NCI-H446 (cell line): Measurements from ENCODE around the gene PRRC2A.

ENCODE experiments used
- DNase-seq, 2 experiments: peaks; one replicate each; lab custom pipeline; 2025; lab: John Stamatoyannopoulos, UW

PRRC2A gene

DNA sequence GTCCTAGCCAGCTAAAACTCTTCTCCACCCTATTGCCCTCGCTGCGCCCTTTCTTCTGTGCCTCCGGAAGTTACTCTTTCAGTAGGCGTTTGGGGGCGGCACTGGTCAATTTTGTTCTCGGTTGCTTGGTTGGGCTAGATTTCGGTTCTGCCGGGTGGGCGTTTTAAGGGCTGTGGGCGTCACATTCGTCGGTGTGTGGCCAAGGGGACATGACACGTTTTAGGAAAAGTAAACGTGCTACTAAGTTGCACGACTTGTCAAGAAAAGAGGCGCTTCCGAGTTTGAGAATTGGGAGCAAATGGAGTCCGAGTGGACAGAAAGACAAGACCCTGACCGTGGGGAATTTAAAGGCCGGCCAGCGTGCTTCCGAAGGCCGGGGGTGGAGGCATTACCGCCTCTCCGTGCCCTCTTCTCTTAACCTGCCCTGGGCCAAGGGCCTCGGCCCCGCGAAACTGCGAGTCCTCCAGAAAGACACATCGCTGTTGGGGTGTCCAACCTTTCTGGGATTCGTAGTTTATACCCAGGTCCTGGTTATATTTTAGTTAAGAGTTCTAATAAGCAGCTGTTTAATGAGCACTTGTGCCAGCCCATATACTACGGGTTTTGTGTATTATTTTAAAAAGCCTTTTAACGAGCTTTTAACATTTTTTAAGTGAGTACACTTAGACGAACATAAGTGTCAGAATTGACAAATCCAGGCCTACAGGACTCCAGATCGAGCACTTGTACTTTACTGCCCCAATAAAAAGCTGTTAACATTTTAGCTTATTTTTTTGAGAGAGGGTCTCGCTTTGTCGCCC is 32.6 kb downstream of the PRRC2A start:
- peak in 1 of 2 experiments; percentile 97 for DNase-seq

- no peak for DNase-seq
Observed at GRCh38 chr6:31654574-31655348, 34.2 kb downstream of the PRRC2A start.

- no peak for DNase-seq
Observed at GRCh38 chr6:31655349-31656237, 35.1 kb downstream of the PRRC2A start, which contains the start of gene APOM. APOM (plus strand) TSS chr6:31655894; CDS start chr6:31655967, 73 bp downstream.

DNA sequence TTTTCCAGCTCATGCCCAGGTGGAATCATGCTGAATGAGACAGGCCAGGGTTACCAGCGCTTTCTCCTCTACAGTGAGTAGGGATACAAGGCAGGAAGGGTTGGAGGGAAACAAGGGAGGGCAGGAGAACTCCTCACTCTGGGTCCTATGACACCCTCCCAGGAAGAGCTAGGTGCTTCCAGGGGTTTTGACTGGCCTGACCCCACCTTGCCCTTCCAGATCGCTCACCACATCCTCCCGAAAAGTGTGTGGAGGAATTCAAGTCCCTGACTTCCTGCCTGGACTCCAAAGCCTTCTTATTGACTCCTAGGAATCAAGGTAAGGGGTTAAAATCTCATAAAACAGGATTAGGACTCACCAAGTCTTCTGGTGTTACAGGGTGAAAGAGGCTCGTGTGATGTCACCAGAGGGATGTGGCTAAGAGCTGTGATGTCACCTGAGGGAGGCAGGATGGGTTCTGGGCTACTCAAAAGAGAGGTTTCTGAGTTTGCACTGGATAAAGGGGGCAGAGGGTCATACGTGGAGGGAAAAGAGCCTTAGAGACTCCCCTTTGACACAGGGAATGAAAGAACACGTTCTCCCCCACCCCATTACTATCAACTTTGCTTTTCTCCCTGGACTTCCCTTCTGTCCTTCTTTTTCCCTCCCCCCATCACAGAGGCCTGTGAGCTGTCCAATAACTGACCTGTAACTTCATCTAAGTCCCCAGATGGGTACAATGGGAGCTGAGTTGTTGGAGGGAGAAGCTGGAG is 37.1 kb downstream of the PRRC2A start:
- DNase-seq: no peak

DNA sequence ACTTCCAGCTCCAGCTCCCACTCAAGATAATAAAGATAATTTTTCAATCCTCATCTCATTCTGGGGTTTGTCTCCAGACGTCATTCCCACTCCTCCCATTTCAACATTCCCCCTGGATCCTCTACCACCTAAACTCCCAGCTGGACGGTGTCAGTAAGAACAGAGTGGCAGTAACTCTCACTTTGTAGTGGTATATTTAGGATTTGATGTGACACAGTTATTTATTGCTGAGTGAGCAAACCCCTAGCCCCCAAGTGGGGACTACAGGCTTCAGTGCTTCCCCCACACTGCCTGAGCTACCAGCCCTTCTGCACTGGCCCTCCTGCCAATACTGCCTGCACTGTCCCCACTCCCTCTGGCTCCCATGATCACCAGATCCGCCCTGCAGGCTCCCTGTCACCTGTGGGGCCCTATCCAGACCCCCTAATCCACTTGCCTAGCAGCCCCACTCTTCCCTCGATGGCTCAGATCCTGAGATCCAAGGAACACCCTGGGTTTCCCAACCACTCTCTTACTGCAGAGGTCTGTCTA is 37.7 kb downstream of the PRRC2A start:
- DNase-seq: no peak

DNA sequence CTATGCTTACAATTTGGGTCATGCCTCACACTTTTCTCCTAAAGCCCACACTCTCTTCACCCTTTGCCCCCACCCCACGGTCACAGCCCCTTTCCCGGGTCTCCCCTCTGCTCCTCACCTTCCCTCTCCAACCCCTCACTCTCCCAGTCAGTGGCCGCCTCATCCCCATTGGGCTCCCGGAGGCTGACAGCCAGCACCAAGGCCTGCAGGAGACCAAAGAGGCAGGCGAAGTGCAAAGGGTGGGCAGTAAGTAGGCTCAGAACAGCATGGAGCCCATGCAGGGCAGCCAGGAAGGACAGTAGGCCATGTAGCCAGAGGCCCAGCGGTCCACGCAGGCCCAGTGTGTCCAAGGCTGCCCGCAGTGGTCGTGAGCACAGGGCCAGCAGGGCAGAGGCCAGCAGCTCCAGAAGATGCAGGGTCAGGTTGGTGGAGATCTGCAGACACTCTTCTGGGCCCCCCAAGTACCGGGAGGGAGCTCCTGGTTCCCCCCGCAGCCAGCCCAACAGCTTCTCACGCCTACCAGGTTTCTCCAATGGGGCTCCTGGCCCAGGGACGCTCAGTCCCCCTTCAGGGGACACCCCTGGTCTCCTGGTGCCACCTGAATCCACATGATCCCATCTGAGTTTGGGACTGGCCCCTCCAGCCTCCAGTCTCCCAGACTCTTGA is 38.6 kb downstream of the PRRC2A start:
- no peak for DNase-seq

GRCh38 chr6:31659649-31660380 is 39.3 kb downstream of the PRRC2A start:
- no peak for DNase-seq

- peak; percentile 74 to 85 for DNase-seq
Observed at GRCh38 chr6:31660381-31661261, 40.1 kb downstream of the PRRC2A start, which contains the start of gene C6orf47. C6orf47 (minus strand) TSS chr6:31660778; CDS start chr6:31659947, 831 bp downstream.

DNA sequence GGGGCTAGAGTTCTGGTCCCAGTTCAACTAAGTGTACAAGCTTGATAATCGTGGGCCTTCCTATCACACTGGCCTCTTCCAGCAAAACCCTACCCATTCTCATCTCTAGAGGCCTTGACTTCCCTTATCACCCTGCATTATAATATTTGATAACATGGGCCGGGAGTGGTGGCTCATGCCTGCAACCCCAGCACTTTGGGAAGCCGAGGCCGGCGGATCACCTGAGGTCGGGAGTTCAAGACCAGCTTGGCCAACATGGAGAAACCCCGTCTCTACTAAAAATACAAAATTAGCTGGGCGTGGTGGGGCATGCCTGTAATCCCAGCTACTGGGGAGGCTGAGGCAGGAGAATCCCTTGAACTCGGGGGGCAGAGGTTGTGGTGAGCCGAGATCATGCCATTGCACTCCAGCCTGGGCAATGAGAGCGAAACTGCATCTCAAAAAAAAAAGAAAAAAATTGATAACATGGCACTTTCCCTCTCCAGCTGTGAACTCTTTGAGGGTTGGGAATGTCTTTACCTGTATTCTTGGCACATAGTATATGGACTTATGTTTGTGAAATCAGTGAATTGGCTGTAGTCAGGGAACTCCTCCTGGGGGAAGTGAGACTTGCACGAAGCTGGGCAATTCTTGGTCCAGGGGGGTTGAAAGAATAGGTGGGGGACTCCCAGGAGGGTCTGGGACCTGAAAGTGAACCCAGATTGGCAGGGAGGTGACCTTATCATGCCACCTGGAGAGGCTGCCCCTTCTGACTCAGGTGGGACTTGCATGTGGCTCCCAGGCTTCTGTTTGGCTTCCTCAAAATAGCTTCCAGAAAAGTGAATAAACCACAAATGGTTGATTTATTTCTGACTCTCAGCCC is 41.0 kb downstream of the PRRC2A start:
- no peak for DNase-seq

GRCh38 chr6:31662124-31662723 is 41.7 kb downstream of the PRRC2A start:
- no peak for DNase-seq

GRCh38 chr6:31663126-31663960 is 42.8 kb downstream of the PRRC2A start:
- DNase-seq: no peak

DNA sequence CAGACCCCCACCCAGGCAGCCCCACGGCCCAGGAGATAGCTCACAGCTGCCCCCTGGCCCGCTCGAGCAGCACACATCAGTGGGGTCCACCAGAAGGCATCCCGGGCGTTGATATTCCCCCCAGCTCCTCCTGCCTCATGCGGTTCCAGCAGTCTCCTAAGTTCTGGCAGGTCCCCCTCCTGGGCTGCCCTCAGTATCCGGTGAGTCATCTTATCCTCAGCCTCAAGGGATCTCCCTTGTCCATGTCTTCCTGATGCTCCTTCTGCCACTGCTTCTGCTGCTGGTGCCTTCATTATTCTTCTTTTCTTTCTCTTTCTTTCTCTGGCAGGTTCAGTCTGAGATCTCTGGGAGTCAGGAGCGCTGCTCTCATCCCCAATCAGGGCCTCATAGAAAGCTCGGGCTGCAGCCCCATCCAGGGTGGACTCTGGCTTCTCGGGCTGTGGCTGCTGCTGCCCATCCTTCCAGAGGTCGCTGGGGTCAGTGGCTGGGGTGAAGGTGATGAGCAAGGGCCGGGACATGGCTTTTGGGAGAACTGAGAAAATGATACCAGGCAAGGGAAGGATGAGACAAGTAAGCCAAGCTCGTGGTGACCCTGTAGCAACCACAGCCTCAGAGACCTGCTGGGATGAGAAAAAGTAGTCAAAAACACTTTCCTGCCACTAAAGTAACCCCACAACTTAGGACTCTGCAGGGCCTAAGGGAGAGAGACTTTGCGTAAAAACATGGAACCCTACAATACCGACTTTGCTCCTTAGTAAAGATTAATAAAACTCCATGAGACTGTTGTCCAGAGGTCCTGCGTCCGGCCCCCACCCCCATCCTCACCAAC is 43.7 kb downstream of the PRRC2A start:
- DNase-seq: peak in 1 of 2 experiments; percentile 56

- DNase-seq: peak; percentile 91 to 96
Observed at GRCh38 chr6:31664790-31665500, 44.4 kb downstream of the PRRC2A start, which contains the start of gene GPANK1. GPANK1 (minus strand) TSS chr6:31664997; CDS start chr6:31664478, 519 bp downstream.

- peak; percentile 97 to 98 for DNase-seq
Observed at GRCh38 chr6:31665501-31666336, 45.2 kb downstream of the PRRC2A start, which contains the start of gene CSNK2B. CSNK2B (plus strand) TSS chr6:31666080; CDS start chr6:31666832, 752 bp downstream.
